A673 (cell line): ENCODE measurements around the gene USE1. TPM values are rescaled to one million over a fixed set of nuclear protein-coding genes. Genes with fewer than 3 reads are reported as not detected.

Experiments
- BruUV-seq: library from RNA; stranded (reverse); fragments of 400-500 nt; replicated peaks from 2 replicates; lab custom pipeline; 2021; lab: Mats Ljungman, UMichigan
- CTCF ChIA-PET: fragments of 300-600 bp; sonication (Branson Sonifier 250); formaldehyde crosslinking; loops from one replicate; lab custom pipeline; 2022; ENCODE audit warnings: antibody characterized with exemption; lab: Charles Lee
- POLR2A ChIA-PET: fragments of 300-600 bp; sonication (Branson Sonifier 250); formaldehyde crosslinking; loops from one replicate; lab custom pipeline; 2022; ENCODE audit warnings: antibody characterized with exemption; ENCODE audit not compliant: low non-redundant PET; lab: Charles Lee
- DNase-seq: peaks from one replicate; pipeline ENCODE4 v3.0.0-alpha.2; 2015; ENCODE audit warnings: low spot score
- H3K27ac ChIP-seq: fragments of 200-600 bp; sonication (generic); 2 replicates; pipeline ENCODE4 v1.5.1; 2016; ENCODE audit warnings: mixed run types, low read depth, mild to moderate bottlenecking, mixed read lengths, antibody characterized with exemption, low read length; ENCODE audit not compliant: poor library complexity, severe bottlenecking
- H3K27me3 ChIP-seq: fragments of 200-600 bp; sonication (generic); replicated peaks from 2 replicates; pipeline ENCODE4 v1.6.1; 2017; ENCODE audit warnings: mixed run types, low read depth, mild to moderate bottlenecking, mixed read lengths, antibody characterized with exemption, low read length; ENCODE audit not compliant: insufficient read depth, poor library complexity
- H3K36me3 ChIP-seq: fragments of 200-600 bp; sonication (generic); 2 replicates; pipeline ENCODE4 v1.6.1; 2016; ENCODE audit warnings: mixed run types, mild to moderate bottlenecking, mixed read lengths, antibody characterized with exemption, low read length; ENCODE audit not compliant: insufficient read depth, poor library complexity, severe bottlenecking
- H3K4me1 ChIP-seq: fragments of 200-600 bp; sonication (generic); 2 replicates; pipeline ENCODE4 v1.6.1; 2017; ENCODE audit warnings: mixed run types, mild to moderate bottlenecking, mixed read lengths, antibody characterized with exemption, low read length; ENCODE audit not compliant: insufficient read depth, poor library complexity, severe bottlenecking
- H3K4me3 ChIP-seq: fragments of 200-600 bp; sonication (generic); 2 replicates; pipeline ENCODE4 v1.5.1; 2016; ENCODE audit warnings: low read depth, mixed run types, mild to moderate bottlenecking, mixed read lengths, low read length; ENCODE audit not compliant: poor library complexity, severe bottlenecking
- H3K9me3 ChIP-seq: fragments of 200-600 bp; sonication (generic); 2 replicates; pipeline ENCODE4 v1.6.1; 2016; ENCODE audit warnings: mixed run types, low read depth, mild to moderate bottlenecking, mixed read lengths, antibody characterized with exemption, low read length; ENCODE audit not compliant: poor library complexity, severe bottlenecking
- CTCF ChIP-seq: fragments of 300-800, 200-600 bp; sonication (generic); conservative IDR thresholded peaks from 2 replicates; pipeline ENCODE4 v1.5.1; 2017; ENCODE audit warnings: low read depth, mild to moderate bottlenecking, antibody characterized with exemption, low read length, moderate library complexity, mixed read lengths
- EZH2 ChIP-seq: fragments of 200-600 bp; sonication (generic); IDR thresholded peaks from 2 replicates; pipeline ENCODE4 v1.6.1; 2017; ENCODE audit warnings: borderline replicate concordance, low read depth, mild to moderate bottlenecking, mixed read lengths, antibody characterized with exemption, low read length; ENCODE audit not compliant: poor library complexity, severe bottlenecking
- intact Hi-C: fragments of 100-400 bp; cut with micrococcal nuclease; formaldehyde crosslinking; loops from one replicate; pipeline ENCODE4 v1.10.0; 2022; ENCODE audit not compliant: unreplicated experiment
- total RNA-seq: library from RNA; stranded (reverse); gene quantifications from 2 replicates; pipeline ENCODE4 v1.2.3, GENCODE V29; 2021

USE1 gene
- total RNA-seq, 1 experiment from 2014 or later: 32.1 TPM

DNA sequence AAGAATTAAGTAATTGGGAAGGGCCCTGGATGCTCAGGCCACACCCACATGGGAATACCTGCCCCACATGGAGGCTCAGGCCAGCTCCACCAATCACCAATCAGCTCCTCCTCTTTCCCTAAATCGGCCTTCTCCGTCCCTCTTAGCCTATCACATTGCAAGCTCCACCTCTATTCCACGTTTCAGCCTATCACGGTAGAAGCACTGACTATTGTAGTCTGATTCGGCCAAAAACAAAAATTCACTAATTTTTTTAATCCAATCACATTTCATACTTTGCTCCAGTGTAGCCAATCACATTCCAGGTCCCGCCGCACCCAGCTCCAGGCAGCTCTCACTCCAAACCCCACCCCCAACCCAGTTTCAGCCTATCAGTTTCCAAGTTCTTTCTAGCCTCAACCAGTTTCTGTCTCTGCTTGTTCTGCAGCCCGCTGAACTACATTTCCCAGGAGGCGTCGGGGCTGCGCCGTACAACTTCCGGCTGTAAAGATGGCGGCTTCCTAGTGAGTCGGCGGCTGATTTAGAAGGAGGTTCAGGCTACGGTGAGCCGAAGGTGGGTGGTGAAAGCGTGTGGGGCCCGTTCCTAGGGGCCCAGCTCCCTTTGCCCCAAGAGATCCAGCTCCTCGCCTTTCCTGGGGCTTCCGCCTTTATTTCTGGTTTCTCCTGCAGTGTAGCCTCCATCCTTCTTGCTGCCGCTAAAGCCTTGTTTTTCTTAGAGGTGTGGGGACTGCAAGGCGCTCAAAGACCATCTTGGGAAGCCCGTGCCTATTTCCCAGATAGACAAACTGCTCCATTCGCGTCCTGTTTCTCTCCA lies 52.0 kb downstream of the USE1 start, which contains the start of gene BABAM1:
Gene BABAM1 (plus strand): TSS at position 469 of the 814 bp plus-strand sequence. CDS start 1,364 bp downstream, outside the sequence.
- CTCF ChIA-PET: interaction anchor here (0.6 kb wide), 1 partner anchor 12 kb away, joined by 3 read pairs; no protein-coding TSS in a partner anchor
- Histone ChIP-seq H3K4me3 (peak within 1 kb of the TSS; percentile 85), H3K9me3 (no peaks in the 10 kb centered on the region), H3K4me1 (peaks cover 6% of the 10 kb centered on the region), H3K27ac (peak within 1 kb of the TSS; percentile 77), H3K36me3 (peaks cover 16% of the 10 kb centered on the region), H3K27me3 (no peaks in the 10 kb centered on the region)
- no TSS peak for BruUV-seq
- intact Hi-C loops: no loop called here
- POLR2A ChIA-PET: interaction anchor here (0.6 kb wide), 1 partner anchor 38 kb away, joined by 21 read pairs; no protein-coding TSS in a partner anchor
- DNase-seq: peak; percentile 99
- no peak for TF ChIP-seq CTCF
- TF ChIP-seq EZH2: no peak

DNA sequence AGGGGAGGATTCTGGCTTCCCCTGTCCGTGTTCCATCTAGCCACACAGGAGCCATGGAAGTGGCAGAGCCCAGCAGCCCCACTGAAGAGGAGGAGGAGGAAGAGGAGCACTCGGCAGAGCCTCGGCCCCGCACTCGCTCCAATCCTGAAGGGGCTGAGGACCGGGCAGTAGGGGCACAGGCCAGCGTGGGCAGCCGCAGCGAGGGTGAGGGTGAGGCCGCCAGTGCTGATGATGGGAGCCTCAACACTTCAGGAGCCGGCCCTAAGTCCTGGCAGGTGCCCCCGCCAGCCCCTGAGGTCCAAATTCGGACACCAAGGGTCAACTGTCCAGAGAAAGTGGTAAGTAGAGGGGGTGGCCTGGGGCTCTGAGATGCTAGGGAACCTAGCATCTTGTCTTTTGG lies 53.6 kb downstream of the USE1 start:
- H3K4me1 ChIP-seq: peaks cover 6% of the 10 kb centered on the region
- DNase-seq: no peak

More for the DNA sequence above, 53.6 kb downstream of the USE1 start:
- no TSS peak for BruUV-seq
- no peak overlapping the region for H3K27ac ChIP-seq
- intact Hi-C loops: no loop called here
- H3K36me3 ChIP-seq: peaks cover 18% of the 10 kb centered on the region
- CTCF ChIA-PET: interaction anchor here (0.9 kb wide), 1 partner anchor 12 kb away, joined by 3 read pairs; no protein-coding TSS in a partner anchor
- POLR2A ChIA-PET: no interaction called here
- peak overlapping the region; percentile 85 for H3K4me3 ChIP-seq
- no peak for TF ChIP-seq EZH2
- no peak for TF ChIP-seq CTCF
- H3K27me3 ChIP-seq: no peaks in the 10 kb centered on the region
- H3K9me3 ChIP-seq: no peaks in the 10 kb centered on the region

Other genes with a start within 250 kb of the USE1 start
- gene CPAMD8, start 188.5 kb upstream of the USE1 start, total RNA-seq: 0.82 and 1.0 TPM in 2 replicates
- 66.4 and 68.1 TPM in 2 replicates for gene HAUS8, start 139.9 kb upstream of the USE1 start, total RNA-seq
- 85.2 and 85.4 TPM in 2 replicates for gene MYO9B, start 139.6 kb upstream of the USE1 start, total RNA-seq
- gene OCEL1, start 10.9 kb downstream of the USE1 start, total RNA-seq: 8.2 and 14.8 TPM in 2 replicates
- 26.3 and 32.9 TPM in 2 replicates for gene NR2F6, start 30.6 kb downstream of the USE1 start, total RNA-seq
- gene USHBP1, start 49.4 kb downstream of the USE1 start, total RNA-seq: 0.61 TPM in 1 of 2 replicates, not detected in the other
- 136 and 147 TPM in 2 replicates for gene BABAM1, start 52.1 kb downstream of the USE1 start, total RNA-seq
- gene ANKLE1, start 66.5 kb downstream of the USE1 start, total RNA-seq: 15.8 and 17.5 TPM in 2 replicates
- gene ABHD8, start 88.1 kb downstream of the USE1 start, total RNA-seq: 11.0 and 16.8 TPM in 2 replicates
- gene MRPL34, start 90.5 kb downstream of the USE1 start, total RNA-seq: 91.8 and 93.1 TPM in 2 replicates
- gene DDA1, start 94.2 kb downstream of the USE1 start, total RNA-seq: 67.2 and 68.5 TPM in 2 replicates
- gene ANO8, start 119.5 kb downstream of the USE1 start, total RNA-seq: 18.6 and 22.1 TPM in 2 replicates
- 51.5 and 53.2 TPM in 2 replicates for gene GTPBP3, start 122.2 kb downstream of the USE1 start, total RNA-seq
- 0.24 TPM in 1 of 2 replicates, not detected in the other for gene PLVAP, start 162.0 kb downstream of the USE1 start, total RNA-seq
- not detected in 2 replicates for gene CCDC194, start 178.8 kb downstream of the USE1 start, total RNA-seq
- 1.3 and 3.6 TPM in 2 replicates for gene BST2, start 190.3 kb downstream of the USE1 start, total RNA-seq
- 39.5 and 56.9 TPM in 2 replicates for gene MVB12A, start 204.7 kb downstream of the USE1 start, total RNA-seq
- gene TMEM221, start 233.3 kb downstream of the USE1 start, total RNA-seq: 0.31 TPM in 1 of 2 replicates, not detected in the other
- not detected in 2 replicates for gene NXNL1, start 245.6 kb downstream of the USE1 start, total RNA-seq